CD4-positive, alpha-beta T cell treated with Interleukin-17A for 4 hours (primary cell): ENCODE data around the gene ANKS4B.
"Not testable (repeated sequence)": the region's sequence is repeated elsewhere in the genome, so short reads cannot be mapped to it uniquely, and the experiment has no call there.

Experiments
- DNase-seq: peaks from one replicate; pipeline ENCODE4 v3.0.0-alpha.2; 2020; ENCODE audit warnings: mixed read lengths

ANKS4B gene

GRCh38 chr16:21233521-21234150, at the start of gene ANKS4B:
ANKS4B (plus strand) TSS chr16:21233699; CDS start chr16:21233738, 39 bp downstream.
- DNase-seq, result no peak

- DNase-seq, result no peak
Measured at GRCh38 chr16:21183995-21184394, 49.5 kb upstream of the ANKS4B start.

- DNase-seq, result no peak
Measured at GRCh38 chr16:21184834-21185233, 48.7 kb upstream of the ANKS4B start.

GRCh38 chr16:21185659-21186325, 47.7 kb upstream of the ANKS4B start:
- no peak for DNase-seq

- no peak for DNase-seq
Measured at GRCh38 chr16:21186326-21186691, 47.2 kb upstream of the ANKS4B start.

- DNase-seq, result no peak
Measured at GRCh38 chr16:21189311-21189710, 44.2 kb upstream of the ANKS4B start.

- DNase-seq, result no peak
Measured at GRCh38 chr16:21190013-21190412, 43.5 kb upstream of the ANKS4B start.

GRCh38 chr16:21190599-21190998, 42.9 kb upstream of the ANKS4B start:
- no peak for DNase-seq

- no peak for DNase-seq
Measured at GRCh38 chr16:21192991-21193390, 40.5 kb upstream of the ANKS4B start.

GRCh38 chr16:21194771-21195301, 38.7 kb upstream of the ANKS4B start:
- DNase-seq, result no peak

- DNase-seq, result not testable (repeated sequence)
Measured at GRCh38 chr16:21195330-21195729, 38.2 kb upstream of the ANKS4B start.

GRCh38 chr16:21197112-21197511, 36.4 kb upstream of the ANKS4B start:
- no peak for DNase-seq

- no peak for DNase-seq
Measured at GRCh38 chr16:21197621-21198020, 35.9 kb upstream of the ANKS4B start.

GRCh38 chr16:21199607-21200218, 33.8 kb upstream of the ANKS4B start:
- no peak for DNase-seq

- DNase-seq, result no peak
Measured at GRCh38 chr16:21203155-21203797, 30.2 kb upstream of the ANKS4B start.

- DNase-seq, result no peak
Measured at GRCh38 chr16:21205303-21205702, 28.2 kb upstream of the ANKS4B start.

GRCh38 chr16:21206550-21206949, 26.9 kb upstream of the ANKS4B start:
- DNase-seq, result no peak

- DNase-seq, result no peak
Measured at GRCh38 chr16:21208446-21209230, 24.9 kb upstream of the ANKS4B start.

GRCh38 chr16:21211486-21211885, 22.0 kb upstream of the ANKS4B start, which contains the start of gene ZP2:
ZP2 (minus strand) TSS chr16:21211574; CDS start chr16:21211547, 27 bp downstream.
- DNase-seq, result no peak

- no peak for DNase-seq
Measured at GRCh38 chr16:21214086-21214485, 19.4 kb upstream of the ANKS4B start.

- no peak for DNase-seq
Measured at GRCh38 chr16:21217121-21217520, 16.4 kb upstream of the ANKS4B start.

GRCh38 chr16:21218153-21218552, 15.3 kb upstream of the ANKS4B start:
- DNase-seq, result no peak

- no peak for DNase-seq
Measured at GRCh38 chr16:21219551-21219950, 13.9 kb upstream of the ANKS4B start.
